HEK293 (cell line): ENCODE measurements around the gene RBM19.
A peak's percentile ranks its signal among the peaks of the same experiment; 100 is the strongest.

Source experiments
- CTCF ChIA-PET: fragments of 350-600 bp; formaldehyde crosslinking; extraction: SDS; loops from one replicate; lab custom pipeline; 2021; ENCODE audit warnings: antibody characterized with exemption; lab: Yijun Ruan, JAX
- POLR2A ChIA-PET: fragments of 300-600 bp; formaldehyde crosslinking; extraction: SDS; loops from one replicate; lab custom pipeline; 2020; ENCODE audit warnings: antibody characterized with exemption, inconsistent platforms; lab: Yijun Ruan, JAX
- H3K27ac ChIP-seq: fragments of 200-500 bp; sonication (Bioruptor generic); 2 replicates; pipeline ENCODE4 v1.5.1; 2014; ENCODE audit warnings: low read depth, low read length, control low read depth, inconsistent platforms; ENCODE audit errors: extremely low read depth
- H3K36me3 ChIP-seq, 2 experiments: fragments of 200-500 bp in 1 of 2; sonication (Bioruptor generic) in 1 of 2; 1 replicate in 1 of 2; 2 replicates in 1 of 2; pipeline ENCODE4 v1.5.1; 2014 to 2017; ENCODE audit warnings: inconsistent platforms in 2 of 2, low read length in 2 of 2; ENCODE audit not compliant: control insufficient read depth in 2 of 2, insufficient read depth in 1 of 2
- H3K4me1 ChIP-seq: fragments of 200-500 bp; sonication (Bioruptor generic); 2 replicates; pipeline ENCODE4 v1.5.1; 2014; ENCODE audit warnings: mild to moderate bottlenecking, low read length, inconsistent platforms; ENCODE audit not compliant: control insufficient read depth, insufficient read depth
- H3K4me3 ChIP-seq: 2 replicates; pipeline ENCODE4 v1.5.1; 2011; ENCODE audit warnings: low read depth, mild to moderate bottlenecking, control low read depth, low read length, moderate library complexity
- H3K9me3 ChIP-seq: fragments of 200-500 bp; sonication (Bioruptor generic); 2 replicates; pipeline ENCODE4 v1.5.1; 2014; ENCODE audit warnings: low read depth, low read length, inconsistent platforms; ENCODE audit not compliant: control insufficient read depth, insufficient read depth
- CTCF ChIP-seq: fragments of 450-650 bp; formaldehyde crosslinking; IDR thresholded peaks from 2 replicates; pipeline ENCODE4 v1.5.1; 2016; ENCODE audit warnings: missing biosample characterization, missing genetic modification characterization
- GLIS2 ChIP-seq: fragments of 450-650 bp; formaldehyde crosslinking; IDR thresholded peaks from 2 replicates; pipeline ENCODE4 v1.5.1; 2016; ENCODE audit warnings: missing biosample characterization, missing genetic modification characterization
- HOXD13 ChIP-seq: sonication (generic); formaldehyde crosslinking; IDR thresholded peaks from 2 replicates; pipeline ENCODE4 v1.8.0; 2022; ENCODE audit warnings: missing genetic modification reagents, borderline replicate concordance
- KLF10 ChIP-seq: fragments of 450-650 bp; IDR thresholded peaks from 2 replicates; pipeline ENCODE4 v1.5.1; 2018; ENCODE audit warnings: missing biosample characterization, mild to moderate bottlenecking, missing genetic modification characterization
- OSR2 ChIP-seq: fragments of 450-650 bp; formaldehyde crosslinking; IDR thresholded peaks from 2 replicates; pipeline ENCODE4 v1.5.1; 2016; ENCODE audit warnings: missing biosample characterization, missing genetic modification characterization
- PRDM4 ChIP-seq: fragments of 450-650 bp; formaldehyde crosslinking; IDR thresholded peaks from 2 replicates; pipeline ENCODE4 v1.5.1; 2017; ENCODE audit warnings: missing biosample characterization, missing genetic modification characterization
- SP7 ChIP-seq: fragments of 450-650 bp; formaldehyde crosslinking; IDR thresholded peaks from 2 replicates; pipeline ENCODE4 v1.5.1; 2016; ENCODE audit warnings: missing biosample characterization, missing genetic modification characterization
- ZBTB17 ChIP-seq: fragments of 450-650 bp; formaldehyde crosslinking; IDR thresholded peaks from 2 replicates; pipeline ENCODE4 v1.5.1; 2016; ENCODE audit warnings: missing biosample characterization, missing genetic modification characterization
- ZNF16 ChIP-seq: fragments of 450-650 bp; formaldehyde crosslinking; IDR thresholded peaks from 2 replicates; pipeline ENCODE4 v1.5.1; 2016; ENCODE audit warnings: low read depth, missing biosample characterization, missing genetic modification characterization
- ZNF223 ChIP-seq: fragments of 450-650 bp; formaldehyde crosslinking; IDR thresholded peaks from 2 replicates; pipeline ENCODE4 v1.5.1; 2016; ENCODE audit warnings: missing biosample characterization, missing genetic modification characterization
- ZNF239 ChIP-seq: fragments of 450-650 bp; formaldehyde crosslinking; IDR thresholded peaks from 2 replicates; pipeline ENCODE4 v1.5.1; 2016; ENCODE audit warnings: missing biosample characterization, missing genetic modification characterization
- ZNF292 ChIP-seq: fragments of 450-650 bp; formaldehyde crosslinking; IDR thresholded peaks from 2 replicates; pipeline ENCODE4 v1.5.1; 2016; ENCODE audit warnings: low read depth, missing biosample characterization, missing genetic modification characterization, borderline replicate concordance
- ZNF391 ChIP-seq: fragments of 450-650 bp; formaldehyde crosslinking; IDR thresholded peaks from 2 replicates; pipeline ENCODE4 v1.5.1; 2016; ENCODE audit warnings: low read depth, missing biosample characterization, missing genetic modification characterization, borderline replicate concordance
- ZNF629 ChIP-seq: fragments of 450-650 bp; formaldehyde crosslinking; IDR thresholded peaks from 2 replicates; pipeline ENCODE4 v1.5.1; 2017; ENCODE audit warnings: missing biosample characterization, missing genetic modification characterization
- ZNF639 ChIP-seq: fragments of 450-650 bp; formaldehyde crosslinking; IDR thresholded peaks from 2 replicates; pipeline ENCODE4 v1.5.1; 2016; ENCODE audit warnings: missing biosample characterization, missing genetic modification characterization
- ZNF654 ChIP-seq: fragments of 450-650 bp; formaldehyde crosslinking; IDR thresholded peaks from 2 replicates; pipeline ENCODE4 v1.5.1; 2016; ENCODE audit warnings: low read depth, missing biosample characterization, missing genetic modification characterization
- ZNF670 ChIP-seq: fragments of 450-650 bp; formaldehyde crosslinking; IDR thresholded peaks from 2 replicates; pipeline ENCODE4 v1.5.1; 2016; ENCODE audit warnings: missing biosample characterization, missing genetic modification characterization, low read depth
- ZSCAN23 ChIP-seq: fragments of 450-650 bp; formaldehyde crosslinking; IDR thresholded peaks from 2 replicates; pipeline ENCODE4 v1.5.1; 2016; ENCODE audit warnings: missing biosample characterization, missing genetic modification characterization

RBM19 gene

GRCh38 chr12:113827539-113828114 lies 138.5 kb downstream of the RBM19 start (continued):
- no peak for TF ChIP-seq PRDM4 (tag by site-specific recombination)
- TF ChIP-seq ZNF629 (tag by site-specific recombination) = no peak
- TF ChIP-seq GLIS2 (tag by site-specific recombination) = no peak
- TF ChIP-seq OSR2 (tag by site-specific recombination) = no peak
- no peak for TF ChIP-seq HOXD13 (CRISPR knock-in tag)
- TF ChIP-seq KLF10 (tag by site-specific recombination) = no peak
- TF ChIP-seq ZNF670 = no peak
- TF ChIP-seq ZNF239 (tag by site-specific recombination) = no peak
- TF ChIP-seq ZNF292 (tag by site-specific recombination) = no peak
- no peak for TF ChIP-seq ZSCAN23 (tag by site-specific recombination)
- no peak for TF ChIP-seq ZNF639

GRCh38 chr12:113826805-113827538 lies 139.2 kb downstream of the RBM19 start:
- POLR2A ChIA-PET = no interaction called here
- Histone ChIP-seq H3K27ac (no peak overlapping the region), H3K4me1 (peaks cover 5% of the 10 kb centered on the region; the same call in 1 of the 2 replicates), H3K36me3 (no peaks in the 10 kb centered on the region), H3K9me3 (no peaks in the 10 kb centered on the region), H3K4me3 (no peak overlapping the region)
- TF ChIP-seq ZBTB17 (tag by site-specific recombination) (no peak), ZNF391 (no peak), ZNF16 (tag by site-specific recombination) (no peak), ZNF223 (no peak)
- CTCF ChIA-PET = interaction anchor here (0.6 to 0.8 kb wide), 2 partner anchors 67 to 345 kb away, joined by 3 to 4 read pairs; no protein-coding TSS in a partner anchor

GRCh38 chr12:113825705-113826104 lies 140.4 kb downstream of the RBM19 start:
- ChIA-PET CTCF (interaction anchor here (0.6 kb wide), 2 partner anchors 128 to 249 kb away, joined by 3 to 4 read pairs; no protein-coding TSS in a partner anchor), POLR2A (no interaction called here)
- no peaks in the 10 kb centered on the region for H3K4me1 ChIP-seq
- no peaks in the 10 kb centered on the region for H3K36me3 ChIP-seq
- no peaks in the 10 kb centered on the region for H3K9me3 ChIP-seq
- TF ChIP-seq CTCF (tag by site-specific recombination) = peak; percentile 44; the same call in 1 of the 2 replicates
- TF ChIP-seq SP7 (tag by site-specific recombination) = no peak
- no peak for TF ChIP-seq ZNF654 (tag by site-specific recombination)
- no peak overlapping the region for H3K4me3 ChIP-seq
- no peak overlapping the region for H3K27ac ChIP-seq
